ENCODE data around the gene CACNA1C.

Gene CACNA1C

DNA sequence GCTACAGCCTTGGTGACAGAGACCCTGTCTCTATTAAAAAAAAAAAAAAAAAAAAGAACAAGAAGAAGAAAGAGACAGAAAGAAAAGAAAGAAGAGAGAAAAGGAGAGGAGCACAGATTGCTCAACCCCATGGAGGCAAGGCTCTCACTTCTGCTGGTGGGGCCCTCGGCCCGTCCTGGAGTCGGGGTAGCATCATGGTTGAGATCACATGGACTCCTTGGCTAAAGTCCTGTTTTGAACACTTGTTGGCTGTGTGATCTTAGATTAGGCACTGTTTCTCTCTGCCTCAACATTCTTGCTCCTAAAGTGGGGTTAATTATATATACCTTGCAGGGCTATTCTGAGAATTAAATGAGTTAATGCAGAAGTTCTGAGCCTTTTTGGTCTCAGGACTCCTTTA, 207.7 kb downstream of the CACNA1C start:
- no peak for DNase-seq

DNA sequence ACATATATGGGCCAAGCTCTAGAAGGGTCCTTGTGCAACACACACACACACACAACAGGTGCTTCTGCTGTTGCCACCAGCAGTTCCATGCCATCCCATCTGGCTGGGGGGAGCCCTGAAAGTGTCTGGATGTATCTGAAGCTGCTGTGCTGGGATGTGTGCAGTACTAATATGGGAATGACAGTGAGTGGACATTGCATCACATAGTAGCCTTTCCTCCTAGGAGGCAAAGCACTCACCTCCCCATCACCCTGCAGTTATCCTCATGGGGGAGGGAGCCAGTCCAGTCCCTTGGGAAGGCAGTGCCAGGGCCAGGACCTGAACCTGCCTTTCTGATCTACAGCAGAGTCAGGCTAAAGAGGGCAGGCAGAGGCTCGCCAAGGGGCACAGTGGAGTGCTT, 208.9 kb downstream of the CACNA1C start:
- no peak for DNase-seq

DNA sequence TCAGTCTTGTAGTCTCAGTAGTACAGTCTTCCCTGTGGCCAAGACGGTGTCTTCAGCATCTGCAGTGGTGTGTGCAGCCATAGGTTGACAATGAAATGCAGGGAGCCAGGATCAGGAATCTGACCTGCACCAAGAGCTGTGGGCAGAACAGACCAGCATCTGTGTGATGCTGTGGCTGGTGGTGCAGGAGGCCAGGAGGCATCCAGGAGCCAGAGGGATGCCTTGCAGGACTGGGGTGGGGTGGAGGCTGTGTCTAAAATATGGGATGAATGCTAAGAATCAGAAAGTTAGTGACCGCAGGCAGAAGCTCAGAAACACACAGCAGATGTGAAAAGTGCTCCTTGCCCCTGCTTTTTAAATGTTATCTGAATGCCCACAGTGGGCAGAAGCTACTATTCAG, 209.7 kb downstream of the CACNA1C start:
- no peak for DNase-seq

DNA sequence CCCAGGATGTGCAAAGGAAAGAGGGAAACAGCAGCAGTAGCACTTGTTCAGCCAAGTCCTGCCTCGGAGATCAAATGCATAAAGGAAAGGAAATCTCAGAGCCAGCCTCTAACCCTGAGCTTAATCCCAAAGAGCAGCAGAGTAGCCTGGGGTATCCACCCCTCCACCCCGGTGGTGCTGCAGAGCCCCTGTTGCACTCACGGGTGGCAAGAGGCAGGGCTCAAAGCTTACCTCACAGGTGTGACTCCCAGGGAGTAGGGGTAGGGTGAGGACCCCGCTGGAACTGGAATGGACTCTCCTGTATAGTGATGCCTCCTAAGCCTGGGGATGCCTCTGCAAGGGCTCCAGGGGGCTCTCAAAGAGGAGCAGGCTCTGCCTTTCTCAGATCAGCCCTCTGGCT, 211.1 kb downstream of the CACNA1C start:
- DNase-seq = no peak

DNA sequence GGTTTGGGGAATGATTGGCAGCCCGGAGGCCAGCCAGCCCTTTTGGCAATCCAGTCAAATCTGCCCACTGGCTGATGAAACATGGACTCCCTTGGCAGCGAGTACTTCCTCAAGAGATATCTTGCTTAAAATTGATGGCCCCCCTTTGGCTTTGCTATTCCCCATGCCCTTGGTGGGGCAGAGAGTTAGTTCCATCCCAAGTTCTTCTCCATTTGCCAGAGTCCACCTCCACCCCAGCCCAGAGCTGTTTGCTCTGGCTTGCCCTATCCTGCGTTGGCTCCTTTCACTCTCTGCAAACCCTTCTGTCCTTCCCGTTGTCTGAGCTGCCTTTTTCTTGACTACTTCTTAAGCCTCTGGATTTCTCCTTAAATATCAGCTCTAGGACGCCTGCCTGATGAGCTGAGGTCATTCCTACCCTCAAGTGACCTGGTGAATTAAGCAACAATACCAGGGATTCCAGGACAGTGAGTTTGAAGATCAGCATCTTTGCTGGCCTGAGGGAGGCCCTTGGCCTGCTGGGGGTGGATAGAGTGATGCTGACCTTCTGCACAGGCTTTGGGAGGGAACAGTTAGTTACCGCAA, 212.0 kb downstream of the CACNA1C start:
- DNase-seq = no peak

DNA sequence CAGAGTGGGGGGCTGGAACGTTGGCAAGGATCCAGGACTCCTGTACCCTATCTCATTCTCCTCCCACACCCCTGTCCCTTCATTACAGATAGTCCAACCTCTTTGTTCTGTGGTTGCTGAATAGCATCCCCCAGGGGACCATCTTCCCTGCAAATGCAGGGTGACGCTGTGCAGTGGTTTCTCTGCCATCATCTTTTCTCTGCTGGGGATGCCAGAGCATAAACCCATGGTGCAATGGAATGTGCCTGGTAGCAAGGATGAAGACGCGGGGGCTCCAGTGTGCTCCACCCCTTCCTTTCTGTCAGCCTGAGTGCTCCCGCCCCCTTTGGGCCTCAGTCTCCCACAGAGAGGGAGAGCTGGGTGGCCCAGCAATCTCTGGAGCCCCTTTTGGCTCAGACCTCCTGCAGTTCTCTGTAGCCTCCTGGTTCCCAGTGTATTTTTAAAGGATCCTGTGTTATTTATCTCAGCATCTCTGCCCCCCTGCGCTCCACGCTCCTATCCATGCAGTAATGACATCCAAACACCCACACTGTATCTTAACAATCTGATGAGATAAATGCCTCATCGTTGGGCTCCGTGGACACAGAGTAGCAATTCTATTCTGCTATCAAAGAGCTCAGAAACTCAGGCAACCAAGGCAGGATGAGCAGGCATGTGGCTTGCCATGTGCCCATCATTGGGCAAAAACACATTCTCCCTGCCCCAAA, 212.8 kb downstream of the CACNA1C start:
- DNase-seq = no peak

DNA sequence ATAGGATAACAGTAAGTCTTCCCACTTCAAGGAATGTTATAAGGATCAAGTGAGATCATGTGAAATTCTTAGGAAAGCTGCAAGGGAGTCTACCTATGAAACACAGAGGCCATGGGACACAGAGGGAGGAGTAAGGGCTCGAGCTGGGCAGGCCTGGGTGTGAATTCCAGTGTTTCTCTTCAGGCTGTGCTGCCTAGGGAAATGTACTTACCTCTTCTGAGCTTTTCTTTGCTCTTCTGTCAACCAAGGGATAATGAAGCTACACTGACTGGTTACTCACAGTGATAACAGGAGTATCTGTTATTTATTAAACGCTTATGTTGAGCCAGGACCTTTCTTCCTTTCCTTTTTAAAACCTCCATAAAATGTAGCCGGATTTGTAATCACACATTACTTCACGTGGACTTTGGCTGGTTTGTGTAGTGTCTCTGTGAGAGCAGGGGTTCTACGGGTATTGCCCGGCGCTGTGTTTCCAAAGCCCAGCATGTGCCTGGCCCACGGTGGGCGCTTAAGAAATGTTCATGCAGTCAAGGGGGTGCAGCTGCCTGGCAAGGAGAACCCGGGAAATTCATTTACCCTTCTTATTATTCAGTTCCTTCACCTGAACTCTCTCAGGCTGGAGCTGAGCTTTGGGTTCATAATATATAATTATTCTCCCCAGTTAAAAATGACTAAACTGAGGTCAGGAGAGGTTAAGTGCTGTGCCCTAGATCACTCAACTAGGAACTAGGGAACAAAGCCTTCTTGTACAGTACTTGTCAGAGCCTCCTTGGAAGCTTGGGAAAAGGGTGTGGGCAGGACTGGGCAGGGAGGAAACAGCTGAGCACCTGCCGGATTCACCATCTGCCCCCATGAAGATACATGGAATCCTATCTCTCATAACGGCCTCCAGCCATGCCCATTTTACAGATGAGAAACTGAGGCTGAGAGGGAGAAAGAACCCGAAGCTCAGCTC, 214.2 kb downstream of the CACNA1C start:
- DNase-seq = no peak

DNA sequence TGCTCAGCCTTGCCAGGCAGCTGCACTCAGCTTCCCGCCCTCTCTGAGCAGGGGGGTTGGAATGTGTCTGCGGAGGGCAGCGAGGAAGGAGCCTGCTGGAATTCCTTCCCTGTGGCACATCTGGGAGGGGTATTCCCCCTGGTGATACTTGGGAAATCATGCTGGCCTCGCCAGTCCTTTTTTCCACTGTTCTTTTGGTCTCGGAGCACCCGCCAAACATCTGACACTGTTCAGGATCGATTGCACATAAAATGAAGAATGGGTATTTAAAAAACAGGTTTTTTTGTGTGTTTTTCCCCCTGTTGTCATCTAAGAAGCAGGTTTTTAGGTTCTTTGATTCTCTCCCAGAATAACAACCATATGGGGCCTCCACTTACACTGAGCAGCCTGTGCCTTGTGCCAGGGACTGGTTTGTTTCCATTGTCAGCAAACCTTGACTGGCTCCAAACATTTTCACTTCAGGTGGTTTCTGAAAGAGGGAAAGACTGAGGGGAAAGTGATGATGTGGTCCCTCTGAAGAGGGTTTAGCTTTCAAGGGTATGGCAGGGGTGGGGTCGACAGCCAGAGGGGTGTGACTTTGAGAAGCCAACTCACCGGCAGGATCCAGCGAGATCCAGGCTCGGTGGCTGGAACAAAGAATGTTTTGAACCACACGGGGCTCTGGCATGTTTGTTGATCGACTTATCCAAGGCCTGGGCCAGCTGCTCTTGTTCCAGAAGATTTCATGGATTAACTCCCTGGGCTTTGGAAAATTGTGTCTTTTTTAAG, 215.1 kb downstream of the CACNA1C start:
- no peak for DNase-seq

DNA sequence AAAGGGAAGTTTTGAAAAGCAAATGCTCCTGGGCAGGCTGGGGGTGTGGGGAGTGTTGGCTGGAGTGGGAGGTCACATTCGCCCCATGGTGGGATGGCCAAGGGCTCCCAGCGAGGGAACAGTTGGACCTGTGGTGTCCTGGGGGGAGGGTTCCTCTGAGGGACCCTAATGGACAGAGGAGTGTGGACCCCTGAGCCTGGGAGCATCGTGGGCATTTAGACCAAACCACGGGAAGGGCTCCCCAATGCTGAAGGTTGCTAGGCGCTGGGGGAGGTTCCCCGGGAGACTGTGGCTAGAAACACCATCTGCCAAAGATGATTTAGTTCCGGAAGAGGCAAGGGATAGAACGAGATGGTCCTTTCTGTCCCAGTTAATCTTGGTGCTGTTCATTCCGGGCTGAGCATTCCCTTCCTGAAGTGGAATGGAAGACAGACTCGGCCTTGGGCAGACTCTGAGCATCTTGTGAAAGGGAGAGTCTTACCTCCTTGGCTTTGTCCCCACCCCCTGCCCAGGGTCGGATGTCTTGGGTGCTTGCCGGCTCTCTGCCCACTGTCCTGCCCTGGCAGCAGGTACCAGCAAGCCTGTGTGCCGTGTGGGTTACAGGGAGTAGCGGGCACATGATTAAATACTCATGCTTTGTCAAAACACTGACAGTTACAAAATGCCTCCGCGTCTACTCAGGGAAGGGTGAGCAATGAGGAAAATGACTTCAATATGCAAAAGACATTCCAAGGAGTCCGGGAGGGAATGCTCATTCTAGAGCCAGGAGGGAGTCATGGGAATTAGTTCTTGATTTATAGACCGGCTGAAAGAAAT, 215.9 kb downstream of the CACNA1C start:
- no peak for DNase-seq

DNA sequence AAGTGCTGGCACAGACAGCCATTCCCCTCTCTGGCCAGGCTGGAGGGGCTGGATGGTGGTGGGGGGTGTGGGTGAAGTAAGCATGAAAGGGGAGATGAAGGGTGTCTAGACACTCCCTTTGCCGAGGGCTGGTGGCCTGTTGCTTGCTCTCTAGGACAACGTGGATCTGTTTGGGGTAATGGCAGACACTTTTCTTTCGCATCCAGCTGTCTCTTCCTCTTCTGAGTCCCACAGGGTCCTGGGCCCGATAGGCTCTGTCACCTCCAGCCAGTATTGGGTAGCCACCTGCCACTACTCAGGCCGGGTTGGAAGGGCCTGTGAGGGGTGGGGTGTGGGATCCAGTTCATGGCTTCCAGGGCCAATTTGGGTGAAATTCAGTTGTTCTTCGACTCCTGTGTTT, 218.1 kb downstream of the CACNA1C start:
- DNase-seq = no peak

DNA sequence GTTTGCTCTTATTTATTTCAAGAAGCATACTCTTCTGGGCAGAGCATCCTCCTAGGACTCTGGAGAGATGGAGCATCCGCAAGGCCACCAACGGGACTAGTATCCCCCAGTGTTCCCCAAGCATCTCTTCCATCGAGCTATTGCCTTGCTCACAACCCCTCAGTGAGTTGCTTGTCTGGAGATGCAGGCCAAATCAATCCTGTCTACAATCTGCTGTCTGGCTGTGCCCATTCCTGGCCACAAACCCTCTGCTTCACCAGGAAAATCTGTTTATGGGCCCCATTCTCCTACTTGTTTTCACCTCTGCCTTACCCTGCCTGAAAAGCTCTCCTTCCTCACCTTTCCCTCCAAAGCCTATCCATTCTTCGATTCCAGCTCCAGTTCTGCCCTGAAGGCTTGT, 219.2 kb downstream of the CACNA1C start:
- DNase-seq = no peak

DNA sequence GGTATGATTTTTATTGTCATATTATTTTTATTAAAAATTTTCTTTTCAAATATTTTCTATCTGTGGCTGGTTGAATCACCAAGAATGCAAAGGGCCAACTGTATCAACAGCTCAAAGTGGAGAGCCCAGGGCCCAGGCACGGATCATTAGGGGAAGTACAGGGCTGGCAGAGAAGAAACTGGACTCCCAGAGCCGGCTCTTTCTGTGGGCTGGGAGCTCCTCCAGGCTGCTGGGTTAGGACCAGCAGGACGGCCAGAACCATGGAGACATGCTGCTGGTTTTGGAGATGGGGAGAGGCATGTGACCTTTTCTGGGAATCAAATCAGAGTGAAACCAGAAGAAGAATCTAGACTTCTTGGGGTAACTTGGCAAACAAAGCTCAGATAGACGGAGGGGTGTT, 220.5 kb downstream of the CACNA1C start:
- DNase-seq = no peak

DNA sequence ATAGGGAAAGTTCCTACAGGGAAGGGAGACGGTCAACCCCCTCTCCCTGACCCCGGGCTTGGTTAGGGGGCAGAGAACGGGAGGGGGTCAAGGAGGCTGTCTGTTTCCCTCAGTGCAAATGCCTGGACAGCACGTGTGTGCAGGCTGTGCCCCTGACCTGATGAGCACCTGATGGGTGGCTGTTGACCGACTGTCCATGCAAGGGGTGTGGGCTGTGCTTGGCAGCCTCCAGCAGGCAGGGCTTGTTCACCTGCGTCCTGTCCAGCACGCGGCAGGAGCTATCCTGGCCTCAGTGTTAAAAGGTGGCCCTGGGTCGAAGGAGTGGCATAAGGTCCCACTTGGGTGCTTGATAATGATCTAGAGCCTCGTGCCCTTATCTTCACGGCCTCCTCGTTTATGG, 221.0 kb downstream of the CACNA1C start:
- no peak for DNase-seq

DNA sequence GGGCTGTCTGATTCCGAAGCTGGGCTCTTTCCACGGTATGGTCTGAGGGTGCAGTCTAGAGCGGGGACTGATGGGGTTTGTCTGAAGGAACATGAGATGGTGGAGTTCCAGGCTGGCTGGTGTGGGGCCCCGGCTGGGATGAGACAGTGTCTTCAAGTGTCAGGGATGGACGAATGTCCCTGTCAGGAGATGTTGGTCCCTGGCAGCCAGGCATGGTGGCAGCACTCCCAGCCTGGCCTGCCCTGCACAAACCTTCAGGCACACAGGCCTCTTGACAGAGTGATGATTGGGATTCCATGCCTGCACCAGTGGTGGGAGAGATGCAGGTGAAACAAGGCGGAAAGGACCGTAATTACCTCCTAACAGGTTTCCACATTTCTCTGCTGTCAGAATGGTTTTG, 221.9 kb downstream of the CACNA1C start:
- no peak for DNase-seq

DNA sequence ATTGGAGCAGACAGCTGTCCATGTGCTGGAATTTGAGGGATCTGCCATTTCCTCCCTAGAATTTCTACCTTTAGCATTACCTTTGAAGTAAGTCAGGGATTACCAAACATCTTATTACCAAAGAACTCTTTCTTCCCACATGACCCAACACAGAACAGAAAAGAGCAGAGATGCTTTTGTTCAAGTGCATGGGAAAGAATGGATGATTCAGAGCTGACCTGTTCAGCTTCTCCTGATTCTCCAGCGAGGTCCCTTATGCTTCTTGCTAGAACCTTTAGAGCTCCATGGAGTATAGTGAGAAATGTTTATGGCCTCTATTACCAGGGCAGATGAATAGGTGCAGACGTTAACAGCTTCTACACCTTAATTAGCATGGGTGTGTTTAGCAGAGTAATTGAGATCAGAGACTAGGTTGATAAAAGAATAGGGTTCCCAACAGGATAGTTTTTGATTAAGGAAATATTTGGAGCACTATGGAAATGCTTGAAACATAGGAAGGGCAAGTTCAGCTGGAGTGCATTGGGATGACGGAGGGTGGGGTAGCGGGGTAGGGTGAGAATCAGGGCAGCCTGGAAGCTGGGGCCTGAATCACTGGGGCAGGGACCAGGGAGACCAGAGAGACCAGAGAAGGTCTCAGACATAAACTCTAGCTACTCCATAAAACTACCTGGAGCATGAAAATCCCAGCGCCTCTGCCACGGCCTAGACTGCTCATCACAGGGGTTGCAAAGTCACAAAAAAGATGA, 223.7 kb downstream of the CACNA1C start:
- no peak for DNase-seq

DNA sequence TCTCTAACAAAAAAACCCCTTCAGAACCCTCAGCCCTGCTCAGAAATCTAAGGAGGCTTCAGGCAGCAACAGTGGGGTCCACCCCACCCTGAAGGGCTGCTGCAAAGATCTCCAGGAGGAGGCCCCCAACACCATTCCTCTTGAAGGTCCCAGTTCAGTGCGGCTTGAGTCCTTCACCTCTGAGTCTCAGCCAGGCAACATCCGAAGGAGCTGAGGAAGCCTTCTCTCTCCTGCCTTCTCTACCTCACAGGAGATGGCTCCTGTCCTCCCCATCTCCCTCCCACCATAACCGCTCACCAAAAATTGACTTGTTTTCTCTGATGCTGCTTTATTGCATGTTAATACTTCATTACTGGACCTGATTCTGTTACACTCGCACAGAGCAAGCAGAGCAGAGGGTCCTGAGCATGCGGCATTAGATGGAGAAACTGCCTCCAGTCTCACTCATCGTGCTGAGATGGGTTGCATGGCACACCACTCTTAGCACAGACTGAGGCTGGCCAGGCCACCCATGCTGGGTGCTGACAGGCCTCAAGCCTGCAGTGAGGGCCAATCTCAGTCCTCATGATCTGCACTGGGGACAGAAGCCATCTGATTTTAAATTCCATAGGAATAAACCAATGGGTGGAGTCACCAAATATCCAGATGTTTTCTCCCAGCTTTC, 224.8 kb downstream of the CACNA1C start:
- no peak for DNase-seq

DNA sequence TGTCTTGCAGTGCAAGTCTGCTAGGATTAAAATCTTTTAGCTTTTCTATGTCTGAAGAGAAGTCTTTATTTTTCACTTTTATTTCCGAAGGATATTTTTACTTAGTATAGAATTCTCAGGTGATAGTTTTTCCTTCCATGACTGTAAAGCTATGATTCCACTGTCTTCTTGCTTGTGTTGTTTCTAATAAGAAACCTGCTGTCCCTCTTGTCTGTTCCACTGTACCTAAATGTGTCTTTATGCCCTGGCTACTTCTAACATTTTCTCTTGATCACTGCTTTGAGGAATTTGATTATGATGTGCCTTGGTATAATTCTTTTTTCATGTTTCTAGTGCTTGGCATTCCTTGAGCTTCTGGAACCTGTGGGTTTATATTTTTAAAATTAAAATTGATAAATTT, 228.7 kb downstream of the CACNA1C start:
- DNase-seq = no peak

DNA sequence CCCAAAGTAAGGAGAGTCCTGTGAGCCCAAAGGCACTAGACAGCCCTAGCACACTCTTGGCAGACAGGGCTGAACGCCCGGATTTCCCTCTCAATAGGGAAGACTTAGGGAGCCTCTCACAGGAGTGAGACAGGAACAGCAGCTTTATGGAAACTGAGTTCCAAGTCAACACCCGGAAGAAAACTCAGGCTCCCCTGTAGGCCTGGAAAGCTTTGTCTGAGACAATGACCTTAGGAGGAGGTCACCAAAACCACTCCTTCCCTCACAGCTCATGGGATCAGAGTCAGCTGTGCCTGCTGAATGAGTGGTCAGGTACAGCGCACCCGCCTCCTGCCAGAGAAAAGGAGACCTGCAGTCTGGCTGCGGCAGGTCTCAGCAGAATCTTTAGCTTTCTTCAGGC, 229.5 kb downstream of the CACNA1C start:
- DNase-seq = no peak

DNA sequence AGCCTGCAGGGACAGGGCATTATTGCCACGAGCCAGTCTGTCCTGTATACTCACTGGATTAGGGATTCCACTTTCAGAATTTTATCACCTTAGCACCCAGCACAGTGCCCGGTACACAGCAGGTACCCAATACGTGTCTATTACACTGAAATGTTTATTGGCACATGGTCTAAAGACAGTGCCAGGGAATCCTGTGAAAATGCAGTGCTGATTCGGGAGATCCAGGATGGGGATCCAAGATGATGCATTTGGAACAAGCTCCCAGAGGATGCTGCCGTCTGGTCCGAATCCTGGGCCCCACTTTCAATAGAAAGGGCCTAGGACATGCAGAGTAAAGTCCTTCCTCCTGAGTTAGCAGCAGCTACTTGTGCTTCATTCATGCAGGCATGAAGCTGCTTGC, 230.7 kb downstream of the CACNA1C start:
- DNase-seq = no peak

DNA sequence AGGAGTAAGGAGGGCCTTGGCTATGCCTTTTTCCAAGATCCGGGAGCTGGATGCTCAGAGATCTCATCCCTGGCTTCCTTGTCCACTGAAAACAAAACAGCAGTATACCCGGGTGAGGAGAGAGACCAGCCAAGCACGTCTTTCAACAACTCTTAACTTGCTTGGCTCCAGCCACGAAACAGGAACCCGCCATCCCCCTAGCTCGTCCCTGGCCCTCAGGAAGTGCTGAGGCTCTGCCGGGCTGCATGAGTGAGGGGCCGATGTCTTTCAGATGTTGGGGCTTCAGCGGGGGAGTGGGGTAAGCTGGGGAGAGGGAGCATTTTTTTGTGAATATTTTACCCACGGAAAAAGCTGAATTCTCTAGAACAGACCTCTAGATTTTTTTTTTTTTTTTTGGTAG, 231.1 kb downstream of the CACNA1C start:
- DNase-seq = no peak

DNA sequence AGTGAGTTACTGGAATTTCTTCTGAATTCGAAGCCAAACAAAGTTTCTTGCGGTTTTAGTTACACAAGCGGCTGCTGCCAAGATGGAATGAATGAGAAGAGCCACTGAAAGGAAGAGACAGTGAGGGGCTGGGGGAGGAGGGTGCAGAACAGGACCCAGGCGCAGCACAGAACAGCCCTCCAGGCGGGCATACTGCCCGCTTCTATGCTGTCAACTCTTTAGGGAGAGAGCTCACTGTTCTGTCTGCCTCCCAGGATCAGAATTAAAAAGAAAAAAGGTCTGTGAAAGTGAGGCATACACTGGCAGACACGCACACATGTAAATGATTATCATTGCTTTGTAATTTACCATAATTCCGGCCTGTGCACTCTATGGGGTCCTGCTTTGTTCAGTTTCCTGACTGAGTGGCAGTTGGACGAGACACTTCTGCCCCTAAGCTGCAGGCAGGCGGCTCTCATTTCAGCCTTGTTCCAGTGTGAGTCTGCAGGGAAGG, 231.6 kb downstream of the CACNA1C start:
- DNase-seq = no peak
